Gastroesophageal sphincter (tissue), 3 donors: ENCODE data around the gene TGFBI.

Source experiments
- CTCF ChIP-seq, 4 experiments: fragments of 200-600 bp in 2 of 4; fragments of 450-650 bp in 2 of 4; sonication (generic) in 1 of 4; IDR thresholded peaks; one replicate each; pipeline ENCODE4 v1.5.1; 2017 to 2019; ENCODE audit warnings: antibody characterized with exemption in 4 of 4, mild to moderate bottlenecking in 2 of 4, moderate library complexity in 2 of 4
- EP300 ChIP-seq: sonication (generic); formaldehyde crosslinking; IDR thresholded peaks from one replicate; pipeline ENCODE4 v1.6.1; 2017; ENCODE audit warnings: antibody characterized with exemption, mild to moderate bottlenecking
- POLR2A ChIP-seq, 2 donors: fragments of 450-650 bp; IDR thresholded peaks; one replicate each; pipeline ENCODE4 v1.6.1; 2017; ENCODE audit warnings: antibody characterized with exemption in 2 of 2, mild to moderate bottlenecking in 2 of 2, moderate library complexity in 1 of 2
- POLR2AphosphoS5 ChIP-seq: sonication (generic); formaldehyde crosslinking; IDR thresholded peaks from one replicate; pipeline ENCODE4 v1.6.1; 2017; ENCODE audit warnings: antibody characterized with exemption

- no peak for TF ChIP-seq POLR2A (IDR thresholded peaks at IDR 0.05)
- TF ChIP-seq CTCF (IDR thresholded peaks at IDR 0.05): no peak
- no peak for TF ChIP-seq POLR2AphosphoS5
- TF ChIP-seq EP300: no peak
These were observed 30.2 kb downstream of the TGFBI start for GRCh38 chr5:136058972-136059354.
